Colonic mucosa (tissue), 4 donors: ENCODE measurements around the gene KLHL17. TPM values are rescaled to one million over a fixed set of nuclear protein-coding genes. Genes with fewer than 3 reads are reported as not detected.
"Not testable (repeated sequence)": the region's sequence is repeated elsewhere in the genome, so short reads cannot be mapped to it uniquely, and the experiment has no call there.

Source experiments
- DNase-seq: peaks from one replicate; pipeline ENCODE4 v3.0.0-alpha.2; 2020
- H3K27ac ChIP-seq: fragments of 200-600 bp; one replicate; pipeline ENCODE4 v1.8.0; 2021
- H3K27me3 ChIP-seq: fragments of 200-600 bp; one replicate; pipeline ENCODE4 v1.8.0; 2021
- H3K36me3 ChIP-seq: fragments of 200-600 bp; one replicate; pipeline ENCODE4 v1.8.0; 2021
- H3K4me1 ChIP-seq: fragments of 200-600 bp; one replicate; pipeline ENCODE4 v1.8.0; 2021; ENCODE audit warnings: mild to moderate bottlenecking
- H3K4me3 ChIP-seq: fragments of 200-600 bp; one replicate; pipeline ENCODE4 v1.8.0; 2021
- H3K9ac ChIP-seq, 2 donors: one replicate each; pipeline ENCODE4 v1.7.0; 2013; ENCODE audit warnings: control low read depth in 2 of 2, low read depth in 2 of 2, low read length in 2 of 2
- H3K9me3 ChIP-seq: fragments of 200-600 bp; one replicate; pipeline ENCODE4 v1.8.0; 2021
- CTCF ChIP-seq: fragments of 200-600 bp; IDR thresholded peaks from one replicate; pipeline ENCODE4 v1.8.0; 2022; ENCODE audit warnings: antibody characterized with exemption, mild to moderate bottlenecking
- intact Hi-C: fragments of 100-400 bp; cut with DNase I; formaldehyde crosslinking; loops from one replicate; pipeline ENCODE4 v1.14.1; 2022
- total RNA-seq, 2 donors: library from RNA; stranded (reverse); fragmentation: NEBNext Ultra II Directional in 1 of 2; extraction: Animal tissue kit (Norgen Biotek cat#: 25700) in 1 of 2; gene quantifications; one replicate each; pipeline ENCODE4 v1.2.1, GENCODE V29; 2021
- donor health status: healthy.
- donor health status: DM: no; HTN: no; CAD: no.
- donor health status: DM: no; HTN: no; CAD: no.

Gene KLHL17
- total RNA-seq, 2 donors from 2014 or later = 9.9 to 16.7 TPM

- Histone ChIP-seq H3K9me3 (no peaks in the 10 kb centered on the region), H3K36me3 (no peaks in the 10 kb centered on the region), H3K27me3 (peaks cover 7% of the 10 kb centered on the region), H3K9ac (no peak within 1 kb of the TSS), H3K27ac (no peak within 1 kb of the TSS), H3K4me3 (no peak within 1 kb of the TSS), H3K4me1 (no peaks in the 10 kb centered on the region)
- TF ChIP-seq CTCF = no peak
- no peak for DNase-seq
- intact Hi-C loops = loop anchor here (5.0 to 10.0 kb wide), 2 partner anchors 80 to 313 kb away; no protein-coding TSS in a partner anchor
Measured at GRCh38 chr1:981955-982558, 21.7 kb downstream of the KLHL17 start, which contains the start of gene PERM1. Gene PERM1, minus strand, starts transcription at chr1:982093. Its CDS starts 1,064 bp downstream, at chr1:981029.

GRCh38 chr1:982765-983436 is 22.5 kb downstream of the KLHL17 start:
- Histone ChIP-seq H3K9me3 (no peaks in the 10 kb centered on the region), H3K27me3 (peaks cover 7% of the 10 kb centered on the region), H3K27ac (no peak overlapping the region), H3K4me1 (no peaks in the 10 kb centered on the region), H3K9ac (no peak overlapping the region), H3K36me3 (no peaks in the 10 kb centered on the region), H3K4me3 (no peak overlapping the region)
- DNase-seq = no peak
- intact Hi-C loops = loop anchor here (5.0 to 10.0 kb wide), 2 partner anchors 79 to 312 kb away; no protein-coding TSS in a partner anchor
- TF ChIP-seq CTCF = no peak

GRCh38 chr1:983798-984475 is 23.6 kb downstream of the KLHL17 start:
- peak; percentile 91 for TF ChIP-seq CTCF
- Histone ChIP-seq H3K36me3 (no peaks in the 10 kb centered on the region), H3K4me3 (no peak overlapping the region), H3K27me3 (peaks cover 7% of the 10 kb centered on the region), H3K4me1 (no peaks in the 10 kb centered on the region), H3K27ac (no peak overlapping the region), H3K9ac (no peak overlapping the region), H3K9me3 (no peaks in the 10 kb centered on the region)
- DNase-seq = peak; percentile 52
- intact Hi-C loops = loop anchor here (5.0 to 10.0 kb wide), 2 partner anchors 78 to 311 kb away; no protein-coding TSS in a partner anchor

GRCh38 chr1:984476-984814 is 24.1 kb downstream of the KLHL17 start:
- intact Hi-C loops = loop anchor here (5.0 to 10.0 kb wide), 2 partner anchors 78 to 310 kb away; no protein-coding TSS in a partner anchor
- no peaks in the 10 kb centered on the region for H3K9me3 ChIP-seq
- no peak overlapping the region for H3K4me3 ChIP-seq
- DNase-seq = no peak
- no peak overlapping the region for H3K9ac ChIP-seq
- no peaks in the 10 kb centered on the region for H3K4me1 ChIP-seq
- H3K27ac ChIP-seq = no peak overlapping the region
- TF ChIP-seq CTCF = no peak
- H3K27me3 ChIP-seq = peaks cover 7% of the 10 kb centered on the region
- H3K36me3 ChIP-seq = no peaks in the 10 kb centered on the region

GRCh38 chr1:985126-985525 is 24.7 kb downstream of the KLHL17 start:
- Histone ChIP-seq H3K4me3 (no peak overlapping the region), H3K27me3 (peaks cover 7% of the 10 kb centered on the region), H3K27ac (no peak overlapping the region), H3K36me3 (no peaks in the 10 kb centered on the region), H3K9me3 (no peaks in the 10 kb centered on the region), H3K9ac (no peak overlapping the region), H3K4me1 (no peaks in the 10 kb centered on the region)
- intact Hi-C loops = loop anchor here (10.0 kb wide), 1 partner anchor 310 kb away; no protein-coding TSS in a partner anchor
- DNase-seq = no peak
- TF ChIP-seq CTCF = no peak

- intact Hi-C loops = loop anchor here (10.0 kb wide), 1 partner anchor 307 kb away; no protein-coding TSS in a partner anchor
- H3K36me3 ChIP-seq, H3K4me3 ChIP-seq, H3K9ac ChIP-seq, H3K27me3 ChIP-seq, DNase-seq, H3K9me3 ChIP-seq, H3K4me1 ChIP-seq, H3K27ac ChIP-seq: not testable (repeated sequence)
Measured at GRCh38 chr1:988061-988460, 27.7 kb downstream of the KLHL17 start.

GRCh38 chr1:991275-991674 is 30.9 kb downstream of the KLHL17 start:
- H3K4me1 ChIP-seq, intact Hi-C loops, H3K36me3 ChIP-seq, H3K27me3 ChIP-seq, H3K9ac ChIP-seq, H3K4me3 ChIP-seq, H3K27ac ChIP-seq, DNase-seq, H3K9me3 ChIP-seq: not testable (repeated sequence)
